Cardiac fibroblast (primary cell): ENCODE measurements around the gene DCAF4.
A peak's percentile ranks its signal among the peaks of the same experiment; 100 is the strongest.

Source experiments
- DNase-seq, 2 donors: peaks; one replicate each; pipeline versions ENCODE4 v3.0.0 to v3.0.0-alpha.2; 2010; ENCODE audit warnings: low read depth in 2 of 2
- H3K4me3 ChIP-seq, 2 donors: replicated peaks in 1 of 2; 1 replicate in 1 of 2; 2 replicates in 1 of 2; pipeline ENCODE4 v1.5.1; 2011; ENCODE audit warnings: low read depth in 2 of 2, low read length in 2 of 2, mild to moderate bottlenecking in 2 of 2, moderate library complexity in 1 of 2
- CTCF ChIP-seq: IDR thresholded peaks from one replicate; pipeline ENCODE4 v1.5.1; 2011; ENCODE audit warnings: low read depth, mild to moderate bottlenecking, low read length, inconsistent platforms

Gene DCAF4, protein sequence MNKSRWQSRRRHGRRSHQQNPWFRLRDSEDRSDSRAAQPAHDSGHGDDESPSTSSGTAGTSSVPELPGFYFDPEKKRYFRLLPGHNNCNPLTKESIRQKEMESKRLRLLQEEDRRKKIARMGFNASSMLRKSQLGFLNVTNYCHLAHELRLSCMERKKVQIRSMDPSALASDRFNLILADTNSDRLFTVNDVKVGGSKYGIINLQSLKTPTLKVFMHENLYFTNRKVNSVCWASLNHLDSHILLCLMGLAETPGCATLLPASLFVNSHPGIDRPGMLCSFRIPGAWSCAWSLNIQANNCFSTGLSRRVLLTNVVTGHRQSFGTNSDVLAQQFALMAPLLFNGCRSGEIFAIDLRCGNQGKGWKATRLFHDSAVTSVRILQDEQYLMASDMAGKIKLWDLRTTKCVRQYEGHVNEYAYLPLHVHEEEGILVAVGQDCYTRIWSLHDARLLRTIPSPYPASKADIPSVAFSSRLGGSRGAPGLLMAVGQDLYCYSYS

GRCh38 chr14:72926292-72927028 lies at the start of gene DCAF4:
Gene DCAF4, plus strand, starts transcription at chr14:72926464. Its CDS starts 11,515 bp downstream, at chr14:72937979.
- TF ChIP-seq CTCF = no peak
- H3K4me3 ChIP-seq = peak within 1 kb of the TSS; percentile 86 to 94
- DNase-seq = peak; percentile 99

DNA sequence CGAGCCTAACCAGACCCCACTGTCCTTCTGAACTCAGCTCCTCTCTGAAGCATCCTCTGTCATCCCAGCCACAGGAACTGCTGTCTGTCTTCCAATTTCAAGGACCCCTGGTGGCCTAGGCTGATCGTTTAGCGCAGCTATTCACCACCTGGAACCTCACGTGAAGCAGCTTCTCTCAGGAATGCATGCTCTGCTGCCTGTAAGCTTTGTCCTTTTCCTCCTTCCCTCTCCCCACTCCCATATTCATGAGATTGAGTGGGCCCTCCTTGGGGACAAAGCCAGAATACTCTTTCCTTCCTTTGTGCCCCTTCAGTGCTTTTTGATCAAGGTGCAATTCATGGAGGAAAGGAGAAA lies 49.6 kb upstream of the DCAF4 start:
- no peak overlapping the region for H3K4me3 ChIP-seq
- no peak for TF ChIP-seq CTCF
- DNase-seq = no peak

DNA sequence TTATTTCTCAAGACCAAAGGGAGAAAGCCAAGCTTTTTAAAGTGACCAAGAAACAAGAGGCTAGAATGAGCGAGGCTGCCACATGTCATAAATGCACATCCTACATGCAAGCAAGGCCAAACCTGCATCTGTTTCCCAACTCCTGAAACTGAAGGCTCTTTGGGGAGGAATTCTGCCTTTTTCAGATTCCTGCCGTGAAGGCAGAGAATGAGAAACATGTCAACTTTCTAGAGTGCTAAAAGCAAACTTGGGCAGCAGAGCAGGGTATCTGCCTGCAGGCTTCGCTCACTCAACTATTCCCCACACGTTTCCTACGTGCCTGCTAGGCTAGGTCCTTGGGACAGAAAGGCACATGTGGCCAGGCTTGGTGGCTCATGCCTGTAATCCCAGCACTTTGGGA lies 47.5 kb upstream of the DCAF4 start:
- no peak for DNase-seq
- H3K4me3 ChIP-seq = no peak overlapping the region
- TF ChIP-seq CTCF = no peak

GRCh38 chr14:72879431-72879830 lies 46.8 kb upstream of the DCAF4 start:
- H3K4me3 ChIP-seq = no peak overlapping the region
- DNase-seq = no peak
- no peak for TF ChIP-seq CTCF

- no peak overlapping the region for H3K4me3 ChIP-seq
- DNase-seq = no peak
- no peak for TF ChIP-seq CTCF
Measured at GRCh38 chr14:72880164-72880563, 46.1 kb upstream of the DCAF4 start.

- no peak for DNase-seq
- no peak overlapping the region for H3K4me3 ChIP-seq
- no peak for TF ChIP-seq CTCF
Measured at GRCh38 chr14:72880820-72881219, 45.4 kb upstream of the DCAF4 start.
